ENCODE measurements around the gene CITED4.
"Not testable (repeated sequence)": the region's sequence is repeated elsewhere in the genome, so short reads cannot be mapped to it uniquely, and the experiment has no call there.

The CITED4 gene

DNA sequence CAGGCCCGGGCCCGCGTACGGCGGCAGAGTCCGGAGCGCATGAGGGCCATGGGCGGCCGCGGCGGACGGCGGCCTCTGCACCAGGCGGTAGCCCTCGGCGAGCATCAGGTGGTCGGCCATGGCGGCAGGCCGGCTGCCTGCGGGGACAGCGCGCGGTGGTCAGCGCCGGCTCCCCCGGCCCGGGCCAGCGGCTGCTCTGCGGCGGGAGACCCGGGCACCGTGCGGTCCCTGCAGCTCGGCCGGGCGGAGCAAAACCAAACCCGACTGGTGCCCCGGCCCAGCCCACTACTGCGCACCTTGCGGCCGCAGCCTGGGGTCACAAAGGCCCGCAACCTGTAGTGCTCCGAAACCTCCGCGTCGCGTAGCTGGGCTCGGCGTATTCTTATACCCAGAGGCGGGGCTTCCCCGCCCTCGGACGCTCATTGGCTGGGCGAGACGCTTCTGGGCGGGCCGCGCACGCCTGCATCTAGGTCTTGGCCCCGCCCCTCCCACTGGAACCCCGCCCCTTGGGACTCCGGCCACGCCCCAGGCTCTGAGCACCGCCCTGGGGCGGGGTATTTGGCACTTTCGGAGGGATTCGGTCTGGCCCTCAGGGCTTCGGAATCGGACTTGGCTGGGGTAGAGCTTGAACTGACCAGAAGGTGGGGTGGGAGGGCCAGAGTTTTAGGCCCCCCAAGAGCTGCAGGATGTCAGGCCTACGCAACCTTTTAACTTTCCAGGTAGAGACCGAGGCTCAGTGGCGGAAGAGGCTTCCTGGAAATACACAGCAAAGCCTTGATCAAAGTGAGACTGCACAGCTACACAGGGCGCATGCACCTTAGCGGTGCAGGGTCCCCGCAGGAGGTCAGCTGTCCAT, at the start of gene CITED4:
TSS of gene CITED4 (minus strand) at position 356 of the 856 bp plus-strand sequence. CDS start at position 120, 236 bp downstream.
- in situ Hi-C loops (cut with MboI; ENCODE audit: low sequenced_read_pairs): no loop called here

DNA sequence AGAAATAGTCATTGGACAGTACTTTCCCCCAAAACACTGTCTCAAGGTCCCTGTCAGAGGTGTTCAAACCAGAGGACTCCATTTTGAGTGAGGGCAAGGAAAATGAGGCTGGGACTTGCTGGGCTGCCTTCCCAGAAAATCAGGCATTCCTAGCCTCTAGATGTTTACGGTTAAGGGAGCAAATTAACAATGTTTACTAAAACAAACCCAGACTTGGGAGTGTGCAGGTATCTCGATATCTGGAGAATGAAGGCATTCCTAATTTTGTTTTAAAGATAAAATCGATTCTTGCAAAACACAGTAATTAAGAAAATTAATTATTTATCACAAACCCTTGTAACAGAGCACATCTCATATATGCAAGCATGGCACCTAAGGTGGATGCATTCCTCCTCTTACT, 48.9 kb upstream of the CITED4 start:
- in situ Hi-C loops (cut with MboI; ENCODE audit: low sequenced_read_pairs): no loop called here

GRCh38 chr1:40909281-40909680, 47.1 kb upstream of the CITED4 start:
- in situ Hi-C loops (cut with MboI; ENCODE audit: low sequenced_read_pairs): no loop called here

GRCh38 chr1:40908350-40908749, 46.2 kb upstream of the CITED4 start:
- in situ Hi-C loops (cut with MboI; ENCODE audit: low sequenced_read_pairs): no loop called here

DNA sequence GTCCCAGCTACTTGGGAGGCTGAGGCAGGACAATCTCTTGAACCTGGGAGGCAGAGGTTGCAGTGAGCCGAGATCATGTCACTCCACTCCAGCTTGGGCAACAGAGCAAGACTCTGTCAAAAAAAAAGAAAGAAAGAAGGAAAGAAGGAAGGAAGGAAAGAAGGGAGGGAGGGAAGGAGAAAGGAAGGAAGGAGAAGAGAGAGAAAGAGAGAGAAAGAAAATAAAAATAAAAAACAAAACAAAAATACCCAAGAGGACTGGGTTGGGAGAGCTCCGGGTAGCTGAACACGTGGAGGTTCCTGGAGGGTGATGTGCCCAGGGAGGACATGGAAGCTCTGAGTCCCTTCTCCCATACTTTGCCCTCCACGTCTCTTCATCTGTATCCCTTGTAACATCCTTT, 45.7 kb upstream of the CITED4 start:
- in situ Hi-C loops (cut with MboI; ENCODE audit: low sequenced_read_pairs): no loop called here

DNA sequence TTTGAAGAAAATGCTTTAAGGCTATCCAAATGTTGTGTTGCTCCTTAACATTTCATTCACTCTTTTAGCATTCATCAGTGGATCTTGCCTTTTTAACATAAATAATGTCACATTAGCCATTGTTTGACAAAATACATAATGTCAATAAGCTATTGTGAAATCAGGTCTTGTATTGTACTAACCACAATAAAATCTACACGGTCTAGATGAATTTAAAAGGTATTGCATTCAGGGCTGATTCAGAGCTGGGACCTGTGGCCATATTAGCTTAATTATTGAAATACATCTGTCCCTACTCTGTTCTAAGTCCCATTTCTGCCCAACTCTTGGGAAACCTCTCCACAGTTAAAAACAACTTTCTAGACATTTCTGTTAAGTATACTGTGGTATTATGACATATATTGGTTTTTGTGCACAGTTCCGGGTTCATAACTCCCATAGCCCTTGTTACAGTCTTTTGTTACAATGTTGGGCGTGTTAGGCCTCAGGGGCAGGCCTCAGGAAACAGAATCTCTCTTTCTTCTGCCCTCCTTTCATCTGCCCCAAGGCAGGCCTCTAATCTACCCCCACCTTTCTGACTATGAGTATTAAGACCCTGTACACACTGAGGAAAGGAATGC, 44.7 kb upstream of the CITED4 start:
- in situ Hi-C loops (cut with MboI; ENCODE audit: low sequenced_read_pairs): no loop called here

GRCh38 chr1:40905061-40905460, 42.9 kb upstream of the CITED4 start:
- in situ Hi-C loops (cut with MboI; ENCODE audit: low sequenced_read_pairs): no loop called here

- in situ Hi-C loops (cut with MboI; ENCODE audit: low sequenced_read_pairs): no loop called here
These were observed 40.9 kb upstream of the CITED4 start for GRCh38 chr1:40903106-40903505.

GRCh38 chr1:40901886-40902852, 40.0 kb upstream of the CITED4 start:
- in situ Hi-C loops (cut with MboI; ENCODE audit: low sequenced_read_pairs): no loop called here

GRCh38 chr1:40899230-40899870, 37.2 kb upstream of the CITED4 start:
- in situ Hi-C loops (cut with MboI; ENCODE audit: low sequenced_read_pairs): no loop called here

DNA sequence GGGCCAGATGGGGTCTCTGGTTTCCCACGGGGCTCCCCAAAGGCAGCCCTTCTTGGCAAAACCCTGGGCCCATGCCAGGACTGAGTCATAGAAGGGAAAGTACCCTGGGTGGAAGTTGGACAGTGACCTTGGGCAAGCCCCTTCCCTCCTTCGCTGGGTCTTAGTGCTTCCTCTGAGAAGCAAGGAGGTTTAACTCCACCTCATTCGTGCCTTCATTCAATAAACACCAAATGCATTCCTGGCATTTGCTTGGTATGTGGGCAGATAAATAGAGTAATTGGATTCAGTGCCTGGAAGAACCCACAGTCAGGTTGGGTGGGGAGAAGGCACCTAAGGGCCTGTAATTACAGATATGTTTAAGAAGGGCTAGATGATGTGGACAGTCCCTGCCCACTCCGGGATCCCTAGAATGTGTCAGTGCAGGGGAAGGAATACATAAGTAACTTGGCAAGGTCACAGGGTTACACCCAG, 36.3 kb upstream of the CITED4 start:
- in situ Hi-C loops (cut with MboI; ENCODE audit: low sequenced_read_pairs): no loop called here

DNA sequence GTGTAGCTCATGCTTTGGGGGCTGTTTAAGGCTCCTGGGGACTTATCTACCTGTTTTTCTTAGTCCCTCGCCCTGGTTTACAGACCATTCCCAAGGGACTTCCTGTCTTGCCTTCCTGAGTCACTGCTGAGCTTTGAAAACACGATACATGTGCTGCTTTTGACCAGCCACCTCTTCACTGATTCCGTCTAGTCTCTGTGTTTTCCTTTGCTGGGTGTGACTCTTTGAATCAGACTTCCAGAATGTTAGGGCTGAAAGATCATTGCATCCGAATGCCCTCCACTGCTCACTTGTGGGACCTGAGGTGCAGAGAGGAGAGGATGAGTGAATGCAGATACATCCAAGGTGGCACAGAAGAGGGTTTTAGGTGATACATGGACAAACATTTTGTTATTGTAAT, 35.4 kb upstream of the CITED4 start:
- in situ Hi-C loops (cut with MboI; ENCODE audit: low sequenced_read_pairs): no loop called here

- in situ Hi-C loops (cut with MboI; ENCODE audit: low sequenced_read_pairs): no loop called here
These were observed 34.3 kb upstream of the CITED4 start for GRCh38 chr1:40896482-40896881.

- in situ Hi-C loops (cut with MboI; ENCODE audit: low sequenced_read_pairs): no loop called here
These were observed 33.4 kb upstream of the CITED4 start for GRCh38 chr1:40895601-40896000.

- in situ Hi-C loops (cut with MboI; ENCODE audit: low sequenced_read_pairs): not testable (repeated sequence)
These were observed 32.7 kb upstream of the CITED4 start for GRCh38 chr1:40894858-40895257.

- in situ Hi-C loops (cut with MboI; ENCODE audit: low sequenced_read_pairs): no loop called here
These were observed 32.3 kb upstream of the CITED4 start for GRCh38 chr1:40894455-40894854.

DNA sequence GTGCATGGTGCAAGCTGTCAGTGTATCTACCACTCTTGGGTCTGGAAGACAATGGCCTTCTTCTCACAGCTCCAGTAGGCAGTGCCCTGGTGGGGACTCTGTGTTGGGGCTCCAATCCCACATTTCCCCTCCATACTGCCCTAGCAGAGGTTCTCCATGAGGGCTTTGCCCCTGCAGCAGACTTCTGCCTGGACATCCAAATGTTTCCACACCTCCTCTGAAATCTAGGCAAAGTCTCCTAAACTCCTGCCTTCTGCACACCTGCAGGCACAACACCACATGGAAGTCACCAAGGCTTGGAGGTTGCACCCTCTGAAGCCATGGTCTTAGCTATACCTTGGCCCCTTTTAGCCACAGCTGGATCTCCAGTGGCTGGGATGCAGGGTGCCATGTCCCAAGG, 31.8 kb upstream of the CITED4 start:
- in situ Hi-C loops (cut with MboI; ENCODE audit: low sequenced_read_pairs): no loop called here

GRCh38 chr1:40892354-40892753, 30.2 kb upstream of the CITED4 start:
- in situ Hi-C loops (cut with MboI; ENCODE audit: low sequenced_read_pairs): no loop called here

- in situ Hi-C loops (cut with MboI; ENCODE audit: low sequenced_read_pairs): no loop called here
These were observed 28.6 kb upstream of the CITED4 start for GRCh38 chr1:40890771-40891170.

GRCh38 chr1:40887652-40888051, 25.5 kb upstream of the CITED4 start:
- in situ Hi-C loops (cut with MboI; ENCODE audit: low sequenced_read_pairs): no loop called here

GRCh38 chr1:40887012-40887378, 24.8 kb upstream of the CITED4 start:
- in situ Hi-C loops (cut with MboI; ENCODE audit: low sequenced_read_pairs): no loop called here

Data from HL-60/S4 treated with phorbol 12-myristate 13-acetate at 8.2 ng/mL for 4 days and 3 days (cell line).